GM12892 (cell line): ENCODE measurements around the gene DENND5B.

ENCODE experiments used
- POLR2A ChIP-seq: IDR thresholded peaks from 2 replicates; pipeline ENCODE4 v1.6.1; 2011; ENCODE audit warnings: low read depth, low read length, control low read depth
- POLR2AphosphoS5 ChIP-seq: IDR thresholded peaks from 2 replicates; pipeline ENCODE4 v1.6.1; 2011; ENCODE audit warnings: low read depth, low read length, control low read depth

DNA sequence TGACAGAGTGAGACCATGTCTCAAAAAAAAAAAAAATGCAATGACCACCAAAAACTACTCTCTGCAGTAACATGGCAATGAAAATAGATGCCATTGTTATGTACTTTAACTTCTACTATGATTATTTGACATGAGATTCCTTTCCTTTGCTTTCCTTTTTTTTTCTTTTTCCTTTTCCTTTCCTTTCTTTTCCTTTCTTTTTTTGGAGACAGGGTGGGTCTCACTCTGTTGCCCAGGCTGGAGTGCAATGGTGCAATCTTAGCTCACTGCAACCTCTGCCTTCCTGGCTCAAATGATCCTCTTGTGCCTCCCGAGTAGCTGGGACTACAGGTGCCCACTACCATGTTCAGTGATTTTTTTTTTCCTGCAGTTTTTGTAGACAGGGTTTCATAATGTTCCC lies 43.7 kb upstream of the DENND5B start:
- no peak for TF ChIP-seq POLR2A
- TF ChIP-seq POLR2AphosphoS5, result no peak
